H1 (cell line): ENCODE results near the gene ERLEC1. TPM values are rescaled to one million over a fixed set of nuclear protein-coding genes. Genes with fewer than 3 reads are reported as not detected.

Experiments
- CEBPB ChIP-seq: IDR thresholded peaks from 2 replicates; pipeline ENCODE4 v1.6.1; 2012; ENCODE audit warnings: low read depth, low read length
- CHD2 ChIP-seq: IDR thresholded peaks from 2 replicates; pipeline ENCODE4 v1.6.1; 2012; ENCODE audit warnings: low read length, improper control_type of control experiment
- SIX5 ChIP-seq: IDR thresholded peaks from 2 replicates; pipeline ENCODE4 v1.6.1; 2011; ENCODE audit warnings: mild to moderate bottlenecking, low read depth, low read length
- TBP ChIP-seq: IDR thresholded peaks from 2 replicates; pipeline ENCODE4 v1.6.1; 2011; ENCODE audit warnings: low read depth, low read length, improper control_type of control experiment
- polyA plus RNA-seq, 7 experiments: library from polyadenylated mRNA; depleted of rRNA in 3 of 7; stranded (reverse) in 5 of 7; unstranded in 2 of 7; fragments of >200 nt in 5 of 7; fragments of 200-250 nt in 2 of 7; gene quantifications; 1 replicate in 5 of 7; 2 replicates in 1 of 7; 4 replicates in 1 of 7; pipeline versions ENCODE4 v1.2.1 to v1.2.3, GENCODE V29; 2011 to 2013; ENCODE audit warnings: missing spikeins in 2 of 7, mixed read lengths in 2 of 7
- total RNA-seq: library from RNA; stranded (reverse); fragmentation: NEBNext Ultra II Directional; extraction: Animal tissue kit (Norgen Biotek cat#: 25700); gene quantifications from 2 replicates; pipeline ENCODE4 v1.2.1, GENCODE V29; 2021
- TF ChIP-seq, protein P1 (sequence below), 3 experiments: IDR thresholded peaks; 1 replicate in 2 of 3; 2 replicates in 1 of 3; pipeline versions ENCODE4 v1.5.1 to v1.6.1; 2011; ENCODE audit warnings: low read length in 3 of 3, mild to moderate bottlenecking in 3 of 3, inconsistent platforms in 2 of 3, low read depth in 1 of 3, moderate library complexity in 1 of 3; ENCODE audit not compliant: insufficient read depth in 1 of 3; ENCODE audit errors: control extremely low read depth in 1 of 3
- TF ChIP-seq, protein P2 (sequence below): IDR thresholded peaks from 2 replicates; pipeline ENCODE4 v1.6.1; 2012; ENCODE audit warnings: low read length, inconsistent platforms

Gene ERLEC1
- total and polyA plus RNA-seq, 2 of the 8 experiments (the other 6 are each of a cell fraction or from before 2014, with no cell fraction given): 12.9 to 26.7 TPM

DNA sequence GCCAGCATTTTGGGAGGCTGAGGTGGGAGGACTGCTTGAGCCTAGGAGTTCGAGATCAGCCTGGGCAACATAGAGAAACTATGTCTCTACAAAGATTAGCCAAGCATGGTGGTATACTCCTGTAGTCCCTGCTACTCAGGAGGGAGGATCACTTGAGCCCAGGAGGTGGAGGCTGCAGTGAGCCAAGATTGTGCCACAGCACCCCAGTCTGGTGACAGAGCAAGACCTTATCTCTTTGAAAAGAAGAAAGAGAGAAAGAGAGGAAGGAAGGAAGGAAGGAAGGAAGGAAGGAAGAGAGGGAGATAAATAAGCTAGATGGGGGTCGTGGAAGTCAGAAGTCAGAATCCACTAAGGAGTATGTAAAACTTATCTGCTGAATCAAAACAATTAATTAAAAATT is 56.8 kb downstream of the ERLEC1 start (continued):
- TF ChIP-seq, protein P1, sequence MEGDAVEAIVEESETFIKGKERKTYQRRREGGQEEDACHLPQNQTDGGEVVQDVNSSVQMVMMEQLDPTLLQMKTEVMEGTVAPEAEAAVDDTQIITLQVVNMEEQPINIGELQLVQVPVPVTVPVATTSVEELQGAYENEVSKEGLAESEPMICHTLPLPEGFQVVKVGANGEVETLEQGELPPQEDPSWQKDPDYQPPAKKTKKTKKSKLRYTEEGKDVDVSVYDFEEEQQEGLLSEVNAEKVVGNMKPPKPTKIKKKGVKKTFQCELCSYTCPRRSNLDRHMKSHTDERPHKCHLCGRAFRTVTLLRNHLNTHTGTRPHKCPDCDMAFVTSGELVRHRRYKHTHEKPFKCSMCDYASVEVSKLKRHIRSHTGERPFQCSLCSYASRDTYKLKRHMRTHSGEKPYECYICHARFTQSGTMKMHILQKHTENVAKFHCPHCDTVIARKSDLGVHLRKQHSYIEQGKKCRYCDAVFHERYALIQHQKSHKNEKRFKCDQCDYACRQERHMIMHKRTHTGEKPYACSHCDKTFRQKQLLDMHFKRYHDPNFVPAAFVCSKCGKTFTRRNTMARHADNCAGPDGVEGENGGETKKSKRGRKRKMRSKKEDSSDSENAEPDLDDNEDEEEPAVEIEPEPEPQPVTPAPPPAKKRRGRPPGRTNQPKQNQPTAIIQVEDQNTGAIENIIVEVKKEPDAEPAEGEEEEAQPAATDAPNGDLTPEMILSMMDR (IDR thresholded peaks at IDR 0.05; ENCODE audit: control extremely low read depth in 1 of 3, insufficient read depth in 1 of 3, low read depth in 1 of 3, low read length in 3 of 3): no peak
- TF ChIP-seq CHD2: no peak
- no peak for TF ChIP-seq TBP
- no peak for TF ChIP-seq SIX5
- TF ChIP-seq, protein P2, sequence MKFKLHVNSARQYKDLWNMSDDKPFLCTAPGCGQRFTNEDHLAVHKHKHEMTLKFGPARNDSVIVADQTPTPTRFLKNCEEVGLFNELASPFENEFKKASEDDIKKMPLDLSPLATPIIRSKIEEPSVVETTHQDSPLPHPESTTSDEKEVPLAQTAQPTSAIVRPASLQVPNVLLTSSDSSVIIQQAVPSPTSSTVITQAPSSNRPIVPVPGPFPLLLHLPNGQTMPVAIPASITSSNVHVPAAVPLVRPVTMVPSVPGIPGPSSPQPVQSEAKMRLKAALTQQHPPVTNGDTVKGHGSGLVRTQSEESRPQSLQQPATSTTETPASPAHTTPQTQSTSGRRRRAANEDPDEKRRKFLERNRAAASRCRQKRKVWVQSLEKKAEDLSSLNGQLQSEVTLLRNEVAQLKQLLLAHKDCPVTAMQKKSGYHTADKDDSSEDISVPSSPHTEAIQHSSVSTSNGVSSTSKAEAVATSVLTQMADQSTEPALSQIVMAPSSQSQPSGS: no peak
- TF ChIP-seq CEBPB: no peak
